SK-N-MC (cell line): ENCODE data around the gene SLCO3A1.

Experiments
- DNase-seq: peaks from one replicate; pipeline ENCODE4 v3.0.0-alpha.2; 2011; ENCODE audit warnings: low read depth, low spot score
- H3K27ac ChIP-seq: fragments of 200-600 bp; sonication (generic); 2 replicates; pipeline ENCODE4 v1.5.1; 2016; ENCODE audit warnings: mixed run types
- H3K36me3 ChIP-seq: fragments of 200-600 bp; sonication (generic); 2 replicates; pipeline ENCODE4 v1.6.1; 2017; ENCODE audit warnings: antibody characterized with exemption, low read length, mixed read lengths; ENCODE audit not compliant: insufficient read depth
- H3K4me3 ChIP-seq: fragments of 200-600 bp; sonication (generic); 2 replicates; pipeline ENCODE4 v1.5.1; 2016
- H3K9ac ChIP-seq: fragments of 200-600 bp; sonication (generic); 2 replicates; pipeline ENCODE4 v1.8.0; 2017; ENCODE audit warnings: mixed run types, mixed read lengths; ENCODE audit not compliant: insufficient read length
- H3K9me3 ChIP-seq: fragments of 200-600 bp; sonication (generic); 2 replicates; pipeline ENCODE4 v1.6.1; 2017; ENCODE audit warnings: low read depth, mild to moderate bottlenecking, antibody characterized with exemption, low read length, moderate library complexity, mixed read lengths
- EZH2 ChIP-seq: fragments of 200-600 bp; sonication (generic); IDR thresholded peaks from one replicate; pipeline ENCODE4 v1.6.1; 2017; ENCODE audit warnings: antibody characterized with exemption
- FOXP2 ChIP-seq: optimal IDR thresholded peaks from 2 replicates; pipeline ENCODE3; 2011; ENCODE audit warnings: mild to moderate bottlenecking, moderate library complexity; ENCODE audit not compliant: insufficient read depth; ENCODE audit errors: extremely low read length, control extremely low read depth
- POLR2AphosphoS5 ChIP-seq: IDR thresholded peaks from 2 replicates; pipeline ENCODE4 v1.6.1; 2012; ENCODE audit warnings: mild to moderate bottlenecking, low read depth, low read length, borderline replicate concordance

Gene SLCO3A1

GRCh38 chr15:91975241-91975978, 121.9 kb downstream of the SLCO3A1 start:
- Histone ChIP-seq H3K4me3 (no peak overlapping the region), H3K27ac (no peak overlapping the region), H3K9ac (no peak overlapping the region), H3K9me3 (no peaks in the 10 kb centered on the region), H3K36me3 (no peaks in the 10 kb centered on the region)
- TF ChIP-seq POLR2AphosphoS5 = no peak
- no peak for TF ChIP-seq EZH2
- TF ChIP-seq FOXP2 = no peak
- no peak for DNase-seq

- Histone ChIP-seq H3K27ac (no peak overlapping the region), H3K9me3 (no peaks in the 10 kb centered on the region), H3K4me3 (no peak overlapping the region), H3K36me3 (no peaks in the 10 kb centered on the region), H3K9ac (no peak overlapping the region)
- no peak for TF ChIP-seq FOXP2
- TF ChIP-seq POLR2AphosphoS5 = no peak
- no peak for TF ChIP-seq EZH2
- no peak for DNase-seq
These were observed 123.5 kb downstream of the SLCO3A1 start for GRCh38 chr15:91976966-91977365.

GRCh38 chr15:91980502-91981267, 127.2 kb downstream of the SLCO3A1 start:
- no peak for TF ChIP-seq EZH2
- no peak for TF ChIP-seq FOXP2
- TF ChIP-seq POLR2AphosphoS5 = no peak
- Histone ChIP-seq H3K27ac (no peak overlapping the region), H3K9me3 (no peaks in the 10 kb centered on the region), H3K9ac (no peak overlapping the region), H3K4me3 (no peak overlapping the region), H3K36me3 (no peaks in the 10 kb centered on the region)
- no peak for DNase-seq

GRCh38 chr15:91981821-91982800, 128.6 kb downstream of the SLCO3A1 start:
- no peak for TF ChIP-seq FOXP2
- no peak for DNase-seq
- Histone ChIP-seq H3K9me3 (no peaks in the 10 kb centered on the region), H3K27ac (no peak overlapping the region), H3K4me3 (no peak overlapping the region), H3K36me3 (no peaks in the 10 kb centered on the region), H3K9ac (no peak overlapping the region)

GRCh38 chr15:91983729-91984340, 130.3 kb downstream of the SLCO3A1 start:
- no peaks in the 10 kb centered on the region for H3K9me3 ChIP-seq
- H3K9ac ChIP-seq = no peak overlapping the region
- no peak for TF ChIP-seq FOXP2
- no peak for TF ChIP-seq POLR2AphosphoS5
- no peak for TF ChIP-seq EZH2
- no peaks in the 10 kb centered on the region for H3K36me3 ChIP-seq
- no peak for DNase-seq
- H3K27ac ChIP-seq = no peak overlapping the region
- H3K4me3 ChIP-seq = no peak overlapping the region

- Histone ChIP-seq H3K36me3 (no peaks in the 10 kb centered on the region), H3K4me3 (no peak overlapping the region), H3K9ac (no peak overlapping the region), H3K27ac (no peak overlapping the region), H3K9me3 (no peaks in the 10 kb centered on the region)
- DNase-seq = no peak
- TF ChIP-seq POLR2AphosphoS5 (no peak), FOXP2 (no peak), EZH2 (no peak)
These were observed 131.8 kb downstream of the SLCO3A1 start for GRCh38 chr15:91985297-91985696.

- no peaks in the 10 kb centered on the region for H3K36me3 ChIP-seq
- H3K9ac ChIP-seq = no peak overlapping the region
- no peak overlapping the region for H3K4me3 ChIP-seq
- TF ChIP-seq FOXP2 = no peak
- TF ChIP-seq POLR2AphosphoS5 = no peak
- no peak for TF ChIP-seq EZH2
- H3K9me3 ChIP-seq = no peaks in the 10 kb centered on the region
- no peak overlapping the region for H3K27ac ChIP-seq
- DNase-seq = no peak
These were observed 134.6 kb downstream of the SLCO3A1 start for GRCh38 chr15:91988071-91988470.

- no peak overlapping the region for H3K27ac ChIP-seq
- no peaks in the 10 kb centered on the region for H3K36me3 ChIP-seq
- H3K4me3 ChIP-seq = no peak overlapping the region
- TF ChIP-seq FOXP2 = no peak
- TF ChIP-seq EZH2 = no peak
- no peak for TF ChIP-seq POLR2AphosphoS5
- H3K9ac ChIP-seq = no peak overlapping the region
- no peak for DNase-seq
- H3K9me3 ChIP-seq = no peaks in the 10 kb centered on the region
These were observed 135.1 kb downstream of the SLCO3A1 start for GRCh38 chr15:91988655-91989054.
